SK-N-SH (cell line): ENCODE measurements around the gene STX17. TPM values are rescaled to one million over a fixed set of nuclear protein-coding genes. Genes with fewer than 3 reads are reported as not detected.
A peak's percentile ranks its signal among the peaks of the same experiment; 100 is the strongest.

ENCODE experiments used
- CTCF ChIA-PET: fragments of 300-600, 350-600 bp; formaldehyde crosslinking; extraction: SDS; loops from one replicate; lab custom pipeline; 2021; lab: Yijun Ruan, JAX
- POLR2A ChIA-PET: fragments of 350-600 bp; sonication (Branson Sonifier 250); formaldehyde crosslinking; extraction: SDS; loops from one replicate; lab custom pipeline; 2020; ENCODE audit warnings: antibody characterized with exemption, inconsistent platforms; lab: Yijun Ruan, JAX
- DNase-seq: peaks from one replicate; pipeline ENCODE4 v3.0.0; 2012
- H2AFZ ChIP-seq: fragments of 200-600 bp; sonication (generic); 2 replicates; pipeline ENCODE4 v1.8.1; 2016; ENCODE audit warnings: antibody characterized with exemption, mild to moderate bottlenecking, low read depth
- H3F3A ChIP-seq: fragments of 200-600 bp; sonication (generic); replicated peaks from 2 replicates; pipeline ENCODE3; 2016; ENCODE audit warnings: antibody characterized with exemption, mild to moderate bottlenecking; ENCODE audit not compliant: insufficient read depth
- H3K27ac ChIP-seq, 2 experiments: fragments of 200-500 bp in 1 of 2; fragments of 200-600 bp in 1 of 2; sonication (Bioruptor generic) in 1 of 2; sonication (generic), shearing (Covaris generic) in 1 of 2; 2 replicates each; pipeline versions ENCODE4 v1.5.1 to v1.6.1; 2014 to 2016; ENCODE audit warnings: low read depth in 2 of 2, inconsistent platforms in 1 of 2, low read length in 1 of 2, mild to moderate bottlenecking in 1 of 2, mixed read lengths in 1 of 2
- H3K27me3 ChIP-seq: fragments of 200-600 bp; sonication (generic), shearing (Covaris generic); 2 replicates; pipeline ENCODE4 v1.6.1; 2016; ENCODE audit warnings: mixed run types; ENCODE audit not compliant: insufficient read depth
- H3K36me3 ChIP-seq, 2 experiments: fragments of 200-500 bp in 1 of 2; fragments of 200-600 bp in 1 of 2; sonication (Bioruptor generic) in 1 of 2; sonication (generic) in 1 of 2; replicated peaks in 1 of 2; 2 replicates each; pipeline versions ENCODE3 to v1.5.1; 2014 to 2016; ENCODE audit warnings: low read length in 1 of 2, mild to moderate bottlenecking in 1 of 2; ENCODE audit not compliant: insufficient read depth in 2 of 2, control insufficient read depth in 1 of 2
- H3K4me1 ChIP-seq, 2 experiments: fragments of 200-500 bp in 1 of 2; fragments of 200-600 bp in 1 of 2; sonication (Bioruptor generic) in 1 of 2; sonication (generic), shearing (Covaris generic) in 1 of 2; 2 replicates each; pipeline versions ENCODE4 v1.5.1 to v1.6.1; 2014 to 2016; ENCODE audit warnings: low read depth in 1 of 2, low read length in 1 of 2, mixed run types in 1 of 2; ENCODE audit not compliant: insufficient read depth in 2 of 2, control insufficient read depth in 1 of 2
- H3K4me2 ChIP-seq: fragments of 200-600 bp; sonication (generic), shearing (Covaris generic); 2 replicates; pipeline ENCODE4 v1.6.1; 2017; ENCODE audit warnings: mixed run types
- H3K4me3 ChIP-seq, 2 experiments: fragments of 200-500 bp in 1 of 2; fragments of 200-600 bp in 1 of 2; sonication (Bioruptor generic) in 1 of 2; sonication (generic), shearing (Covaris generic) in 1 of 2; 2 replicates each; pipeline versions ENCODE4 v1.5.1 to v1.8.1; 2014 to 2016; ENCODE audit warnings: low read depth in 2 of 2, inconsistent platforms in 1 of 2, low read length in 1 of 2, mild to moderate bottlenecking in 1 of 2, mixed read lengths in 1 of 2, moderate library complexity in 1 of 2
- H3K79me2 ChIP-seq: fragments of 200-600 bp; sonication (generic); 2 replicates; pipeline ENCODE4 v1.8.1; 2017; ENCODE audit warnings: mild to moderate bottlenecking; ENCODE audit not compliant: insufficient read depth
- H3K9ac ChIP-seq: fragments of 200-600 bp; sonication (generic); 2 replicates; pipeline ENCODE4 v1.6.1; 2017; ENCODE audit warnings: mixed run types
- H3K9me2 ChIP-seq: fragments of 200-600 bp; sonication (generic); 2 replicates; pipeline ENCODE4 v1.6.1; 2017; ENCODE audit warnings: mixed run types
- H3K9me3 ChIP-seq: fragments of 200-600 bp; sonication (generic); 2 replicates; pipeline ENCODE4 v1.6.1; 2017; ENCODE audit warnings: mixed run types, mild to moderate bottlenecking, moderate library complexity
- H4K20me1 ChIP-seq: fragments of 200-600 bp; sonication (generic); 2 replicates; pipeline ENCODE4 v1.6.1; 2017; ENCODE audit warnings: mild to moderate bottlenecking, mixed run types; ENCODE audit not compliant: insufficient read depth
- ELF1 ChIP-seq: IDR thresholded peaks from 2 replicates; pipeline ENCODE4 v1.4.0; 2012
- GABPA ChIP-seq: IDR thresholded peaks from 2 replicates; pipeline ENCODE4 v1.4.0; 2012; ENCODE audit warnings: low read depth, mild to moderate bottlenecking
- MEF2A ChIP-seq: IDR thresholded peaks from 2 replicates; pipeline ENCODE4 v1.4.0; 2012; ENCODE audit warnings: low read depth, borderline replicate concordance
- MXI1 ChIP-seq: IDR thresholded peaks from 2 replicates; pipeline ENCODE4 v1.6.1; 2012; ENCODE audit warnings: mild to moderate bottlenecking, low read depth, low read length, improper control_type of control experiment
- RCOR1 ChIP-seq: fragments of 150-350 bp; IDR thresholded peaks from 2 replicates; pipeline ENCODE4 v1.6.1; 2017; ENCODE audit warnings: antibody characterized with exemption, low read length
- RFX5 ChIP-seq: IDR thresholded peaks from 2 replicates; pipeline ENCODE4 v1.6.1; 2012; ENCODE audit warnings: mild to moderate bottlenecking, improper control_type of control experiment, low read length
- SIN3A ChIP-seq: IDR thresholded peaks from 2 replicates; pipeline ENCODE4 v1.6.1; 2012; ENCODE audit warnings: low read depth, mild to moderate bottlenecking, low read length, moderate library complexity, borderline replicate concordance
- TCF12 ChIP-seq: IDR thresholded peaks from 2 replicates; pipeline ENCODE4 v1.4.0; 2012
- YY1 ChIP-seq: IDR thresholded peaks from 2 replicates; pipeline ENCODE4 v1.4.0; 2012; ENCODE audit warnings: low read depth, mild to moderate bottlenecking
- ZBTB33 ChIP-seq: IDR thresholded peaks from 2 replicates; pipeline ENCODE4 v1.4.0; 2012; ENCODE audit warnings: low read depth, borderline replicate concordance
- WGBS: methylation state at CpG from one replicate; pipeline ENCODE4 v1.1.6; 2017; ENCODE audit warnings: low lambda C conversion rate; 5-methylcytosine and 5-hydroxymethylcytosine counted together
- polyA plus RNA-seq, 3 experiments: library from polyadenylated mRNA; depleted of rRNA; stranded (reverse); fragments of >200 nt; gene quantifications; 2 replicates each; pipeline ENCODE4 v1.2.3, GENCODE V29; 2012
- TF ChIP-seq, protein P1 (sequence below): IDR thresholded peaks from 2 replicates; pipeline ENCODE4; 2012
- TF ChIP-seq, protein P2 (sequence below): fragments of 200-600 bp; sonication (generic); IDR thresholded peaks from 2 replicates; pipeline ENCODE4 v1.6.1; 2017; ENCODE audit warnings: antibody characterized with exemption, mild to moderate bottlenecking, moderate library complexity
- TF ChIP-seq, protein P3 (sequence below): IDR thresholded peaks from 2 replicates; pipeline ENCODE4 v1.6.1; 2012; ENCODE audit warnings: mild to moderate bottlenecking, low read depth, low read length, moderate library complexity

The STX17 gene
- polyA plus RNA-seq, 1 of the 3 experiments (the other 2 are of a cell fraction) = 6.1 TPM

DNA sequence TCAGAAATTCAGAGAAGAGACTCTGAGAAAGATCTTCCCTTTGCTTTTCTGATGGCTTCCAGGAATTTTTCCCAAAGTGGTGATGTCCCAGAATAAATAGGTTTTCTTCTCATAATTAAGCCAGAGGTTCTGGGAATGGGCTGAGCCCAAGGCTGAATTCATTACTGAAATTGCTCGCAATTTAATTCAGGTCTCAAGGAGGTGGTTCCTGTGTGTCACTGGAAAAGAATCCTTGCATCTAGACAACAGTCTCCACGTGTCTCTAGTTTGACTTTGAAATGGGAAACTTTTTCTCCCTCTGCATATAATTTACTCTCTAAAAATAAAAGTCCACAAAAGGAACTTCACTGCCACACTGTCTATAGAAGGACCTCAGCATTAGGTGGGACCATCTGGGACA lies 27.8 kb upstream of the STX17 start:
- no peak for DNase-seq
- Histone ChIP-seq H3K79me2 (no peaks in the 10 kb centered on the region), H3K36me3 (no peaks in the 10 kb centered on the region), H3K4me2 (peak overlapping the region; percentile 55; the same call in 1 of the 2 replicates), H3K4me1 (peaks cover 0 to 4% of the 10 kb centered on the region in 2 experiments; a peak in 1 of 4 replicates), H3K9me2 (no peaks in the 10 kb centered on the region), H3K4me3 (no peak overlapping the region), H3K27ac (0 out of 4 replicates have a peak overlapping the region, but pooled peaks of 1 of the 2 experiments have one; percentile 7), H3K27me3 (no peaks in the 10 kb centered on the region), H3K9ac (no peak overlapping the region), H3K9me3 (no peaks in the 10 kb centered on the region), H4K20me1 (no peaks in the 10 kb centered on the region), H2AFZ (peak overlapping the region; percentile 58; the same call in 1 of the 2 replicates), H3F3A (peaks cover 9% of the 10 kb centered on the region)
- WGBS = 40% methylated on average over 2 of the region's 2 CpGs
- ChIA-PET CTCF (no interaction called here), POLR2A (no interaction called here)
- TF ChIP-seq, protein P1, sequence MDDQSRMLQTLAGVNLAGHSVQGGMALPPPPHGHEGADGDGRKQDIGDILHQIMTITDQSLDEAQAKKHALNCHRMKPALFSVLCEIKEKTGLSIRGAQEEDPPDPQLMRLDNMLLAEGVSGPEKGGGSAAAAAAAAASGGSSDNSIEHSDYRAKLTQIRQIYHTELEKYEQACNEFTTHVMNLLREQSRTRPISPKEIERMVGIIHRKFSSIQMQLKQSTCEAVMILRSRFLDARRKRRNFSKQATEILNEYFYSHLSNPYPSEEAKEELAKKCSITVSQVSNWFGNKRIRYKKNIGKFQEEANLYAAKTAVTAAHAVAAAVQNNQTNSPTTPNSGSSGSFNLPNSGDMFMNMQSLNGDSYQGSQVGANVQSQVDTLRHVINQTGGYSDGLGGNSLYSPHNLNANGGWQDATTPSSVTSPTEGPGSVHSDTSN = no peak
- no peak for TF ChIP-seq MEF2A
- TF ChIP-seq TCF12 = no peak
- TF ChIP-seq ZBTB33 = no peak
- TF ChIP-seq RFX5 = no peak
- no peak for TF ChIP-seq GABPA
- TF ChIP-seq, protein P2, sequence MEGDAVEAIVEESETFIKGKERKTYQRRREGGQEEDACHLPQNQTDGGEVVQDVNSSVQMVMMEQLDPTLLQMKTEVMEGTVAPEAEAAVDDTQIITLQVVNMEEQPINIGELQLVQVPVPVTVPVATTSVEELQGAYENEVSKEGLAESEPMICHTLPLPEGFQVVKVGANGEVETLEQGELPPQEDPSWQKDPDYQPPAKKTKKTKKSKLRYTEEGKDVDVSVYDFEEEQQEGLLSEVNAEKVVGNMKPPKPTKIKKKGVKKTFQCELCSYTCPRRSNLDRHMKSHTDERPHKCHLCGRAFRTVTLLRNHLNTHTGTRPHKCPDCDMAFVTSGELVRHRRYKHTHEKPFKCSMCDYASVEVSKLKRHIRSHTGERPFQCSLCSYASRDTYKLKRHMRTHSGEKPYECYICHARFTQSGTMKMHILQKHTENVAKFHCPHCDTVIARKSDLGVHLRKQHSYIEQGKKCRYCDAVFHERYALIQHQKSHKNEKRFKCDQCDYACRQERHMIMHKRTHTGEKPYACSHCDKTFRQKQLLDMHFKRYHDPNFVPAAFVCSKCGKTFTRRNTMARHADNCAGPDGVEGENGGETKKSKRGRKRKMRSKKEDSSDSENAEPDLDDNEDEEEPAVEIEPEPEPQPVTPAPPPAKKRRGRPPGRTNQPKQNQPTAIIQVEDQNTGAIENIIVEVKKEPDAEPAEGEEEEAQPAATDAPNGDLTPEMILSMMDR = no peak
- TF ChIP-seq SIN3A = no peak
- no peak for TF ChIP-seq MXI1
- TF ChIP-seq RCOR1 = no peak
- TF ChIP-seq ELF1 = no peak
- TF ChIP-seq, protein P3, sequence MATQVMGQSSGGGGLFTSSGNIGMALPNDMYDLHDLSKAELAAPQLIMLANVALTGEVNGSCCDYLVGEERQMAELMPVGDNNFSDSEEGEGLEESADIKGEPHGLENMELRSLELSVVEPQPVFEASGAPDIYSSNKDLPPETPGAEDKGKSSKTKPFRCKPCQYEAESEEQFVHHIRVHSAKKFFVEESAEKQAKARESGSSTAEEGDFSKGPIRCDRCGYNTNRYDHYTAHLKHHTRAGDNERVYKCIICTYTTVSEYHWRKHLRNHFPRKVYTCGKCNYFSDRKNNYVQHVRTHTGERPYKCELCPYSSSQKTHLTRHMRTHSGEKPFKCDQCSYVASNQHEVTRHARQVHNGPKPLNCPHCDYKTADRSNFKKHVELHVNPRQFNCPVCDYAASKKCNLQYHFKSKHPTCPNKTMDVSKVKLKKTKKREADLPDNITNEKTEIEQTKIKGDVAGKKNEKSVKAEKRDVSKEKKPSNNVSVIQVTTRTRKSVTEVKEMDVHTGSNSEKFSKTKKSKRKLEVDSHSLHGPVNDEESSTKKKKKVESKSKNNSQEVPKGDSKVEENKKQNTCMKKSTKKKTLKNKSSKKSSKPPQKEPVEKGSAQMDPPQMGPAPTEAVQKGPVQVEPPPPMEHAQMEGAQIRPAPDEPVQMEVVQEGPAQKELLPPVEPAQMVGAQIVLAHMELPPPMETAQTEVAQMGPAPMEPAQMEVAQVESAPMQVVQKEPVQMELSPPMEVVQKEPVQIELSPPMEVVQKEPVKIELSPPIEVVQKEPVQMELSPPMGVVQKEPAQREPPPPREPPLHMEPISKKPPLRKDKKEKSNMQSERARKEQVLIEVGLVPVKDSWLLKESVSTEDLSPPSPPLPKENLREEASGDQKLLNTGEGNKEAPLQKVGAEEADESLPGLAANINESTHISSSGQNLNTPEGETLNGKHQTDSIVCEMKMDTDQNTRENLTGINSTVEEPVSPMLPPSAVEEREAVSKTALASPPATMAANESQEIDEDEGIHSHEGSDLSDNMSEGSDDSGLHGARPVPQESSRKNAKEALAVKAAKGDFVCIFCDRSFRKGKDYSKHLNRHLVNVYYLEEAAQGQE = no peak
- no peak for TF ChIP-seq YY1
